Suprapubic skin (tissue), 3 donors: Measurements from ENCODE around the gene IFFO2.

Experiments used
- CTCF ChIP-seq, 2 donors: fragments of 200-600 bp in 1 of 2; fragments of 450-650 bp in 1 of 2; sonication (generic) in 1 of 2; IDR thresholded peaks; one replicate each; pipeline ENCODE4 v1.5.1; 2016 to 2019; ENCODE audit warnings: antibody characterized with exemption in 2 of 2, mild to moderate bottlenecking in 1 of 2, moderate library complexity in 1 of 2
- POLR2A ChIP-seq, 2 donors: fragments of 450-650 bp; IDR thresholded peaks; one replicate each; pipeline ENCODE4 v1.6.1; 2017; ENCODE audit warnings: antibody characterized with exemption in 2 of 2, mild to moderate bottlenecking in 2 of 2, moderate library complexity in 2 of 2

- TF ChIP-seq CTCF (IDR thresholded peaks at IDR 0.05), result no peak
- no peak for TF ChIP-seq POLR2A (IDR thresholded peaks at IDR 0.05)
Observed at GRCh38 chr1:18967066-18967690, 10.7 kb upstream of the IFFO2 start.
